HG03521 (cell line): ENCODE measurements around the gene KIFC3.
A peak's percentile ranks its signal among the peaks of the same experiment; 100 is the strongest.
"Not testable (repeated sequence)": the region's sequence is repeated elsewhere in the genome, so short reads cannot be mapped to it uniquely, and the experiment has no call there.

Experiments used
- ATAC-seq: cut with Tn5 transposase; IDR thresholded peaks from one replicate; pipeline ENCODE4 v1.9.1; 2021; ENCODE audit warnings: mild to moderate bottlenecking, moderate library complexity; ENCODE audit not compliant: unreplicated experiment

The KIFC3 gene

DNA sequence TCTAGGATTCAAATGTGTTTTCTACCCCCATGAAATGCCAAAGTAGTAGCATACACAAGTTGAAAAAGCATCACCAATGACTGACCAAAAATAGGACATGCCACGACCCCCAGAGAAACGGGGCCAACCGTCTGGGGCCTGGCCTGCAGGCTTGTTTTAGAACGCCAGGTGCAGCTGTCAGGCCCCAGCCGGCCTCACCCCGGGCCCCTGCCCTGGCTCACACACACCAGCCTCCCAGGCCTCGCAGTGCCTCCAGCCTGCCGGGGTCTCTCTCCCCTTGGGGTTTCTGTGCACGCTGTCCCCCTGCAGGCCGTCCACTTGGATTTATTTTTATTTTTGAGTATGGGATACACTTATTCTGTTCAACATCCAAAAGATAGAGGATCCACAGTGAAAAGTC lies 58.8 kb downstream of the KIFC3 start:
- no peak for ATAC-seq

DNA sequence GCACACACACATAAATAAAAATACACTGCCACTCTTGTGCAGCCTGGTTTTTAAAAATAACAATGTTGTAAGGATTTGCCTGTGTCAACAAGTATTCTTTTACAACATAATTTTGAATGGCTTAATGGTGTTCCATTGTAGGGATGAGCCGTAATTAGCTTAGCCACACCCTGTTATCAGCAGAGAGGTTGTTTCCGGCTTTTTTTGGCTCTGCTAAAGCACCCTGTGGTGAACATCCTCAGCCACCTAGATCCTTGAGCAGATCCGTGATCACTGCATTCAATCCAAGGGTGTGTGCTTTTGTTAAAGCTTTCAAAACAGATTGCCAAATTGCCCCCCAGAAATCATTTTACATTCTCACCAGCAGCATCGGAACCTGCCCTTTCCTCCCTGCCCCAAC lies 59.7 kb downstream of the KIFC3 start:
- no peak for ATAC-seq

DNA sequence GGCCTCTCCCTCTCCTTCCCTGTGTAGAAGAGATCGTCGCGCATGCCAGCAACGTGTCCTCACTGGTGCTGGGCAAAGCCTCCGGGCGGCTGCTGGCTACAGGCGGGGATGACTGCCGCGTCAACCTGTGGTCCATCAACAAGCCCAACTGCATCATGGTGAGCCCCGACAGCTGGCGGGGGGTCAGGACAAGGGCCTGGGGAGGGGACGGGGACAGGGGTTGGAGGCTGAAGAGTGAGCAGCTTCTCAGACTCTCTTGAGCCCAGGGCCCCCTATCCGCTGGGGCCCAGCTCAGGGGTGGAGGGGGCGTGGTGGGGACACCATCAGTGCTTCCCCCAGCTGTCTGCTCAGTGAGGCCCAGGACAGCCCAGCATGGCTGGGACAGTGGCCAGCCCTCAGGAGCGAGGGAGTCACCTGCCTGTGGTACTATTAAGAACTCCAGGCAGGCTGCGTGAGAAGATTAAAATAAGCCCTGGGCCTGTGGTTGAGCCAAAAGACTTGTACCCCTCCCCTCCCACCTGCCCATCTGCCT lies 60.6 kb downstream of the KIFC3 start:
- ATAC-seq = no peak

DNA sequence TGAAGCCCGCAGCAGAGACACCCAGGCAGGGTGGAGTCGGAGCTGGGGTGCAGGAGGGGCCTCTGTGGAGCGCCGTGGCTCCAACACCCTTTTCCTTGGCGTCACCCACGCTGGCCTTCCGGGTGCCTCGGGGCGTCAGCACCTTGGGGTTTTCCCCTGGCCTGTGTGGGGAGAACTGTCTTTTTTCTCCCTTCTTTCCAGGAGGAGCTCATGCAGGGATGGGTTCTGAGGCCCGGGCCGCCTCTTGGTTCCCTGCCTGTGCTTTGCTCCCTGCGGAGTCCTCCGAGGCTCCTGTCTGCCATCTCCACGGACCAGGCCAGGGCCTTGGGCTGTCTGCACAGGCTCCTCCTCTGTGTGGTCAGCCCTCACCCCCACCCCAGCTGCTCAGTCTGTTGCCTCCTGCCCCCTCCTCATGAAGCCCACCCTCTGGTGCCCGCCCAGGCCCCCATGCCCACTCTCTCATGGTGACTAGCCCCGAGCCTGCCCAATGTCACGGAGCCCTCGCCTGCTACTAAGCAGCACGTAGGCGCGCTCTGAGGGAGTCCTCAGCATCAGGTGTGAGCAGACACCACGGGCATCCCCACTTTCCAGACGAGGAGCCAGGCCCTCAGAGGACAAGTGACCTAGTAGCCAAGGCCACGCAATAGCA lies 61.7 kb downstream of the KIFC3 start:
- no peak for ATAC-seq

DNA sequence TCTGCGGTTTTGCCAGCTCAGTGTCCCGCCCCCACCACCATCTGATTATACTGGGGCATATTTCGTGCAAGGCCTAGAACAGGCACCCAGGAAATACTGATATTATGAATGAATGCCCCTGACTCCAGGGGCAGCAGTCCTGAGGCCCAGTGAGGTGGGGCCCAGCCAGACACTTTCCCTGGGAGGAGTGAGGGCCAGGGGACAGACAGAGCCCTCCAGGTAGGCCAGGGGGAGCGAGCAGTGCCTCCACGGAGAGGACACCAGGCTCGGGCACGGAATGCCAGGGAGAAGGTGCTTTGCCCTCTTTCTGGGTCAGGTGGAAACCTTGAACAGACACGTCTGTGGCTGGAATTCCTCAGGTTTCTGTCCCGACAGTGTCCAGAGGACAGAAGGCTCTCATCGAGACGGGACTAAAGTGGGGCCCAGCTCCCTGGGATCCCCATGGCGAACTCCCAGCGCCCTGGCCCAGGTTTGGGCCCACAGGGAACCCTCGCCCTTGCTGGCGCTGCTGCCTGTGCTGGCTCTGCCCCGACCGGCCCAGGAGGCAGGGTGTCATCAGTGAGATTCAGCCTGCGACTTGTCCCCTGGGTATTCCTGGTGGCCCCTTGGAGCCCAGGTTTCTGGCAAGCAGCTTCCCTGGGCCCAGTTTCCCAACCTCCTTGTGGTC lies 62.4 kb downstream of the KIFC3 start:
- no peak for ATAC-seq

DNA sequence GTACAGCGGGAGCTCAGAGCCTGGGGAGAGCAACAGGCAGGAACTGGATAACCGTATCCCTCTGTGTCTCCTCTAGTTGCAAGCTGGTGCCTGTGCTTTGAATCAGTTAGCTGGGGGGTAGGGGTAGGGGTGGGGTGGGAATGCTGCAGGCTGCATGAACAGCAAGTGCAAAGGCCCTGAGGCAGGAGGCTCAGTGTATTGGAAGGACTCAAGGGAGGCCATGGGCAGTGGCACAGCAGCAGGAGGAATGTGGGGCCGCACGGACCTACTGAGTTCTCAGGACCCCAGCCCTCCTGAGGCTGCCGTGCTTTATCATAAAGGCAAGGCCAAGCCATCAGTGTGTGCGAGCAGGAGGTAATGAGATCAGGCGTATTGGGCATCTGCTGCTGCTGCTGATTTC lies 63.4 kb downstream of the KIFC3 start:
- no peak for ATAC-seq

DNA sequence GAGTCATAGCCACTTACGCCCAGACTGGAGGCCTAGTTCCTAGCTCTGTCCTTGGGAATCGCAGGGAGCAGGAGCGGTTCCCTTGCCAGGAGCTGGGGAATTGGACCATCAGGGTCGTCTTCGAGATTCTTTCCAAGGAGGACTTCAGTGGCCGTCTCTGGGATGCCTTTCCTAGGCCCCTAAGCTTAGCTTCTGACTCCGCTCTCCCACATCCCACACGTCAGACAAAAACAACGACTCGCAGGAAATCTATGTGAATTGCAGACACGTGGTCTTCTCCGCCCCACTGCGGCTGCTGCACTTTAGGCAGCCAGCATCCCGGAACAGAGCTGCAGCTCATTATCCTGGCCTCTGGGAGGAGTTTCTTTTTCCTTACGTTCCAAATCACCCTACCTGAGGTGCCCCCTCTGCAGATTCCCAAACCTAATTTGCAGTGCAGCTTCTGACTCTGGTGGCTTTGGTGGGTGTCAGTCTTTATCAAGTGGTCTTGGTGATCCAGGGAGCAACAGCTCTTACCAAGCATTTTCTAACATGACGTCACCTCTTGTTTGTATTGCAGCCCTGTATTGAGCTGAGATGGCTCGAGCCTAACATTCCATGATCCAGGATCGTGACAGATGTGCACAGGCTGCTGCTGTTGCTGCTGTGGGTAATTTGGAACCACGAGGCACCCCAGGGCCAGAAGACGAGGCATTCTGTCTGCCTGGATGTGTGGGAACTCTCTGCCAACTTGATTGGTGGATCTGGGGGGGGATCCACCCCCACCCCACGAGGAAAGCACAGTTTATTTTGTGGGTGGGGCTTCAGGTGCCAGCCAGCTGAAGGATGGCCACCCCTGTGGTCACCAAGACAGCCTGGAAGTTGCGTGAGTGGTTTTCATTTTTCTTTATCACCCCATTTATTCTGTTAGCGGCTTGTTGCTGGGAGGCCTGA lies 65.6 kb downstream of the KIFC3 start:
- no peak for ATAC-seq

DNA sequence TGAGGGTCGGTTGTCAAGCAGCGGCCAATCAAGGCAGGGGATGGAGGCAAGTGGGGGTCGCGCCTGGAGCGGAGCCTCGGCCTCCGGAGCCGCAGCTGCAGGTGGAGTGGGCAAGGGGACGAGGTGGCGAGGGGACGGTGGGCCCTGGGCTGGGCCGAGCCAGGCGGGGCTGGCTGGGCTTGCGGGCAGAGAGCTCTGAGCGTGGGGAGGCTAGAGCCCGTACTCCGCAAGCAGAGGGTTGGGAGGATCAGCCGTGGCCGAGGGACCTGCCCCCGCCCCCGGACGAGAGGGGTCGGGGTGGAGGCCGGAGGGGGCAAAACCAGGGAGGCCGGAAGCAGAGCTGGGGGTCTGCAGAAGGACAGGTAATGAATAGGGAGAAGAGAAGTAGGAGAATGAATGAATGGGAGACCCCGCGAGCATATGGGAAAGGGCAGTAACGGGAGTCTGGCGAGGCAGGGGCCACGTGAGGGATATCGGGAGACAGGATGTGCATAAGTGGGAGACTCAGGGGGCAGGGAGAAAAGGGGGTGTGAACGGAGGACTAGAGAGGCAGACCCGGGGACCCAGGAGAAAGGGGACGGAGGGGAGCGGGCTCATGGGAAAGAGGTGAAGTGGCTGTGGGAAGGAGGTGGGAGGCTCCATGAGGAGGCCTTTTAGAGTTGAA lies 66.4 kb downstream of the KIFC3 start, which contains the start of gene KATNB1:
Gene KATNB1 (plus strand): TSS at position 16 of the 664 bp plus-strand sequence. CDS start 1,474 bp downstream, outside the sequence.
- ATAC-seq = no peak

DNA sequence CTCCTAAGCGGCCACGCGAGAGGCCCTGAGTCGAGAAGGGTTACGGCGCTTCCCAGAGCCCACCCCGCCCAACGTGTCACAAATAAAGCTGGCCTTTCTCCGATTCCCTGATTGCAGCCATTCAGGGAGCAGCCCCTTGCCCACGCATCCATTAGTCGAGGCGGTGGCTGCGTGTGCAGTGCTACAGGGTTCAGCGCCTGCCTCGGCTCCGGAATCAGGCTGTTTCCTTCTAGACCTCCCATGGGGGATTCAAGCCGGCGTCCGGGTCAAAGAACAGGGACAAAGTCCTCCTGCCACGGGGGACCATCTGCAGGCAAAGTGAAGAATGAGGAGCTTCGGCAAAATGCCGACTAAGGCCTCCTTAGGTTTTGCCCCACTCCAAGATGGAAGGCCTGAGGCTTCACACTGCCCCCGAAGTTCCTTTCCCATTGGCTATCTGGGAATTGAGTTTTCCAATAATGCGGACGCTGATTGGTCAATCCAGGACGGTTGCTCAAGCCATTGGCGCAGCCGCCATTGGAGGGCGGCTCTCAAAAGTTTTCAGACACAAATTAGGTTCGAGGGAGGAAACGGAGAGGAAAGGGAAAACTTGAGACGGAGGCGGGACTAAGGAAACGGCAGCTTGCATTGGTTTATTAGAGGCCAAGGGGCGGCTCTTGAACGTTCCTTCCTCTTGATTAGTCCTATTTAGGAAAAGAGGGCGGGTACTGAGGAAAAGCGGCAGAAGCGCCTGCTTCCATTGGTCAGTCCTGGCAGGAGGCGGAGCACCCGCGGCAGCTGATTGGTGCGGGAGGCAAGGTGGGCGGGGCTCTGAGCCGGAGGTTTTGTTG lies 67.2 kb downstream of the KIFC3 start:
- ATAC-seq = peak; percentile 84

DNA sequence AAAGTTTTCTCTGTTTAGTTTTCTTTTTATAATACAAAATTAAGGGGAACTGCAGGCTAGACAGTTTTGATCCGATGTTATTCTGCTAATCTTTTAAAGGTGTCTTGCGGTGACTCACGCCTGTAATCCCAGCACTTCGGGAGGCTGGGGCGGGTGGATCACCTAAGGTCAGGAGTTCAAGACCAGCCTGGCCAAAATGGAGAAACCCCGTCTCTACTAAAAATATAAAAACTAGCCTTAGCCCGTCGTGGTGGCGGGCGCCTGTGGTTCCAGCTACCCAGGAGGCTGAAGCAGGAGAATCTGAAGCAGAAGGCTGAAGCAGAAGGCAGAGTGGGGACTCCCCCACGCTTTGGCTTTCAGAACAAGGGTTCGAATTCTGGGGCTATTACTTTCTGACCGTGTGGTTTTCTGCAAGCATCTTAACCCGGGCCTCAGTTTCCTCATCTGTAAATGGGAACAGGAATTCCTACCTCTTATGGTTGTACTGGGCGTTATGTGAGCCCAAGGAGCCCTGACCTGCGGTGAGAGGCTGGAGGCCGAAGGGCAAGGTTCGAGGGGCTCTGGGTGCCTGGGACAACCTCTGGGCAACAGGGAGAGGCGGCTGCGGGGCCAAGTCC lies 67.9 kb downstream of the KIFC3 start:
- ATAC-seq = no peak

DNA sequence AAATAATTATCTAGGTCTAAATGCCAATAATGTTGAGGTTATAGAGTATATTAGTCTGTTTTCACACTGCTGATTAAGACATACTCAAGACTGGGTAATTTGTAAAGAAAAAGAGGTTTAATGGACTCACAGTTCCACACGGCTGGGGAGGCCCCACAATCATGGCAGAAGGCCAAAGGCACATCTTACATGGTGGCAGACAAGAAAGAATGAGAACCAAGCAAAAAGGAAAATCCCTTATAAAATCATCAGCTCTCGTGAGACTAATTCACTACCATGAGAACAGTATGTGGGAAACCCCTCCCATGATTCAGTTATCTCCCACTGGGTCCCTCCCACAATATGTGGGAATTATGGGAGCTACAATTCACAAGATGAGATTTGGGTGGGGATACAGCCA lies 69.6 kb downstream of the KIFC3 start:
- no peak for ATAC-seq

DNA sequence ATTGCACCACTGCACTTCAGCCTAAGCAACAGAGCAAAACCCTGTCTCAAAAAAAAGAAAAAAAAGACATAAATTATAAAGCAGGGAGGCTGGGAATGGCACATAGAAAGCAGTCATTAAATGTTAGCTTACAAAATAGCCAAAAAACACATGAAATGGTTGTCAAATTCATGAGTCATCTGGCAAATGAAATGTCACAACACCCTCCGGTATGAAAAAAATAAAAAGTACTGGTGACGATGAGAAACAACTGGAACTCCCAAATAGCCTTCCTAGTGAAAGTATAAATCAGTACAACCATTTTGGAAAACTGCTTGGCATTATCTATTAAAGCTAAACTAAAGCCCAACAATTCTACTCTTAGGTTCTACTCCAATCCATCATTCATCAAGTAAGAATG lies 70.3 kb downstream of the KIFC3 start:
- ATAC-seq = no peak

DNA sequence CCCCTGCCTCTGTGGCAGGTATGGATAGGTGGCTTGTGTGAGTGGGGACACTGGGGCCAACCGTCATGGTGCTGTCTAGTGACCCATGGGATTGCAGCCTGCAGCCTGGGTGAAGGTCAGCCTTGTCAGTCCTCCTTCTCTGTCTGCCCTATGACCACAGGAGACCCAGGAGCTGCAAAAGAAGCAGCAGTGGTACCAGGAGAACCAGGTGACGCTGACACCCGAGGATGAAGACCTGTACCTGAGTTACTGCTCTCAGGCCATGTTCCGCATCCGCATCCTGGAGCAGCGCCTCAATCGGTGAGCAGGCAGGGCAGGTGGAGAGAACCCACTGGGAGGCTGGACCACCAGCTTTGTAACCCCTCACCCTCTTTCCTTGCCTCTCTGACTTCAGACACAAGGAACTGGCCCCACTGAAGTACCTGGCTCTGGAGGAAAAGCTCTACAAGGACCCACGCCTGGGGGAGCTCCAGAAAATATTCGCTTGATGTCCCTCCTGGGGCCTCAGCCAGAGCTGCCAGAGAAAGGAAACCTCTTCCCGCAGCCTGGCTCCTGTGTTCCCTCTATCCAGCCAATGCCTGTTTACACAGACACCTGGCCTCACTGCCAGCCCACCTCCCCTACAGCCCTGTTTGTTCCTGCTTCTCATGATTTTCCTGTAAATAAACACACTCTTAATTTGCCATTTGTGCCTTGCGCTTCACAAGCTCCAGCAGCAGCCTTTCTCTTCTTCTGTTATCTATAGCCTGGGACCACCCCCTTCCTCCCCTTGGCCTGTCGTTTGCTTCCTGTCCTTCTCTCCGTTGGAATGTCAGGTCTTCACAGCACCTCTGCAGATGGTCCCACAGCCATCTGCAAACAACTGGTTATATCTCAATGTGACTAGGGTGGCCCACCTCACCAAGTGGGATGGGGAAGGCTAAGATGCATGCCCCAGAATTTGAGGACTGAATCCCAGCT lies 71.2 kb downstream of the KIFC3 start:
- ATAC-seq = no peak

DNA sequence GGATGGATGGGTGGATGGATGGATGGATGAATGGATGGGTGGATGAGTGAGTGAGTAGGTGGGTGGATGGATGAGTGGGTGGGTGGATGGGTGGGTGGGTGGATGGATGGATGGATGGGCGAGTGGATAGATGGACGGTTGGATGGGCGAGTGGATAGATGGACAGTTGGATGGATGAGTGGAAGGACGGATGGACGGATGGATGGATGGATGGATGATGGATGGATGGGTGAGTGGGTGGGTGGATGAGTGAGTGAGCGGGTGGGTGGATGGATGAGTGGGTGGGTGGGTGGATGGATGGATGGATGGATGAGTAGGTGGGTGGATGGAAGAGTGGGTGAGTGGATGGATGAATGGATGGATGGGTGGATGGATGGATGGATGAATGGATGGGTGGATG lies 72.4 kb downstream of the KIFC3 start:
- not testable (repeated sequence) for ATAC-seq

DNA sequence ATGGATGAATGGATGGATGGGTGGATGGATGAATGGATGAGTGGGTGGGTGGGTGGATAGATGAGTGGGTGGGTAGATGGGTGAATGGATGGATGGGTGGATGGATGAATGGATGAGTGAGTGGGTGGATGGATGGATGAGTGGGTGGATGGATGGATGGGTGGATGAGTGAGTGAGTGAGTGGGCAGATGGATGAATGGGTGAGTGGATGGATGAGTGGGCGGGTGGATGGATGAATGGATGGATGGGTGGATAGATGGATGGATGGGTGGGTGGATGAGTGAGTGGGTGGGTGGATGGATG lies 73.2 kb downstream of the KIFC3 start:
- ATAC-seq = no peak

DNA sequence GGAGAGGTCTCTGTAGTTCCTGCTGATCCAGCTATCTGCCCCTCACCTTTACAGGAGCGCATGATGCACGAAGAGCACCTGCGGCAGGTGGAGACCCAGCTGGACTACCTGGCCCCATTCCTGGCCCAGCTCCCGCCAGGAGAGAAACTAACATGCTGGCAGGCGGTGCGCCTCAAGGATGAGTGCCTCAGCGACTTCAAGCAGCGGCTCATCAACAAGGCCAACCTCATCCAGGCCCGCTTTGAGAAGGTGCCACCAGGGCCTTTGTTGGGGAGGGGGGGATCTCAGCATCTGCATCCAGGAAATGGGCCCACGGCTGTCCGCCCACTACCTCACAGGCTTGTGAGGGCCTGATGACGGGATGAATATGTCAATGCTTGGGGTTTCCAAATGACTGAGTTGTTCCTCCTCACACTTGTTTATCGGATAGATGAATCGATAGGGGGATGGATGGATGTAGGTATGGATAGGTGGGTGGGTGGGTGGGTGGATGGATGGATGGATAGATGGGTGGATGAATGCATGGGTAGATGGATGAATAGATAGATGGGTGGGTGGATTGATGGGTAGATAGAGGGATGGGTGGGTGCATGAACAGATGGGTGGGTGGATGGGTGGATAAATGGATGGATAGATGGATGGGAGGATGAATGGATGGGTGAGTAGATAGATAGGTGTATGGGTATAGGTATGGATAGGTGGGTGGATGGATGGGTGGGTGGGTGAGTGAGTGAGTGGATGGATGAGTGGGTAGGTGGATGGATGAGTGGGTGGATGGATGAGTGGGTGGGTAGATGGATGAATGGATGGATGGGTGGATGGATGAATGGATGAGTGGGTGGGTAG lies 73.7 kb downstream of the KIFC3 start:
- ATAC-seq = no peak

DNA sequence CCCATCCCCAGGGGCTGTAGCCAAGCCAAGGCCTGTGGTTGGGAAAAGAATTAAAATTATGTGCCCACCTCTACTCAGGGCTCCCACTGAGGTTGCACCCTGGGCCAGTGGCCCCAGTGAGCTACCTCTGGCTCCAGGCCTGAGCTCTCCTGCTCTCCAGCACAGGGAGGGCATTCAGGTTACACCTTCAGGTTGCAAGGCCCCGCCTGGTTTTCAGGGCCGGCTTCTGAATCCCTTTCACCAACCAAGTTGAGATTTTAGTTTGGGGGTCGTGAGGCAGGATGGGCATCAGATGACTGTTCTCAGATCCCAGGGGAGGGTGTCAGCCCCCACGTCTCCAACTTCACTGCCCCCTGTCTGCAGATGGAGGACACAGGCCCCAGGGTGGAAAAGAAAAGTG lies 74.7 kb downstream of the KIFC3 start:
- ATAC-seq = no peak
